ENCODE data around the gene LRRC36. TPM values are rescaled to one million over a fixed set of nuclear protein-coding genes. Genes with fewer than 3 reads are reported as not detected.

The LRRC36 gene
- total and polyA plus RNA-seq, 10 donors, result 0.46 to 2.3 (median 0.74) TPM; not detected in 3

GRCh38 chr16:67395105-67395457 is 68.5 kb downstream of the LRRC36 start:
- no peaks in the 10 kb centered on the region for H3K36me3 ChIP-seq
- peaks cover 0 to 57% (median 19%) of the 10 kb centered on the region in 7 donors for H3K27me3 ChIP-seq (replicated peaks in 1 of 7)
- TF ChIP-seq CTCF (IDR thresholded peaks at IDR 0.05 in 8 of 11, conservative IDR thresholded peaks at IDR 0.05 in 3 of 11) (no peak), POLR2AphosphoS5 (IDR thresholded peaks at IDR 0.05) (peak in 1 of 3 donors; percentile 39)
- WGBS, 5 donors, result 28 to 63% (median 47%) methylated on average over 2 to 10 of the region's 10 CpGs
- H3K4me1 ChIP-seq, result peaks cover 31 to 94% (median 65%) of the 10 kb centered on the region in 6 donors
- H3K4me3 ChIP-seq, result peak overlapping the region in 5 of 8 donors; percentile 25 to 62 (median 37)
- no peak for DNase-seq
- H3K27ac ChIP-seq, result peak overlapping the region in 3 of 8 donors; percentile 14 to 69 (median 61)
- H3K9me3 ChIP-seq, result no peaks in the 10 kb centered on the region
- intact Hi-C loops (cut with DNase I; ENCODE audit: low total_unique reads), result no loop called here

GRCh38 chr16:67395458-67396158 is 69.0 kb downstream of the LRRC36 start:
- peaks cover 0 to 60% (median 19%) of the 10 kb centered on the region in 7 donors for H3K27me3 ChIP-seq (replicated peaks in 1 of 7)
- H3K27ac ChIP-seq, result peak overlapping the region in 3 of 8 donors; percentile 14 to 69 (median 61)
- WGBS, 5 donors, result 82 to 89% (median 85%) methylated on average over 5 to 13 of the region's 13 CpGs
- intact Hi-C loops (cut with DNase I; ENCODE audit: low total_unique reads), result no loop called here
- no peak for TF ChIP-seq POLR2A (IDR thresholded peaks at IDR 0.05)
- no peak for TF ChIP-seq POLR2AphosphoS5 (IDR thresholded peaks at IDR 0.05)
- TF ChIP-seq CTCF (IDR thresholded peaks at IDR 0.05 in 8 of 11, conservative IDR thresholded peaks at IDR 0.05 in 3 of 11), result no peak
- H3K4me3 ChIP-seq, result no peak overlapping the region
- H3K36me3 ChIP-seq, result no peaks in the 10 kb centered on the region
- DNase-seq, result peak; percentile 70
- peaks cover 31 to 89% (median 62%) of the 10 kb centered on the region in 6 donors for H3K4me1 ChIP-seq
- H3K9me3 ChIP-seq, result no peaks in the 10 kb centered on the region

GRCh38 chr16:67396159-67397035 is 69.8 kb downstream of the LRRC36 start:
- H3K27ac ChIP-seq, result peak overlapping the region in 4 of 8 donors; percentile 6 to 69 (median 34)
- intact Hi-C loops (cut with DNase I; ENCODE audit: low total_unique reads), result no loop called here
- H3K36me3 ChIP-seq, result no peaks in the 10 kb centered on the region
- peak; percentile 74 for DNase-seq
- H3K9me3 ChIP-seq, result no peaks in the 10 kb centered on the region
- H3K4me1 ChIP-seq, result peaks cover 31 to 81% (median 56%) of the 10 kb centered on the region in 6 donors
- no peak for TF ChIP-seq CTCF (IDR thresholded peaks at IDR 0.05 in 8 of 11, conservative IDR thresholded peaks at IDR 0.05 in 3 of 11)
- TF ChIP-seq POLR2AphosphoS5 (IDR thresholded peaks at IDR 0.05), result peak in 2 of 3 donors; percentile 33 to 48
- H3K27me3 ChIP-seq (replicated peaks in 1 of 7), result peaks cover 0 to 60% (median 19%) of the 10 kb centered on the region in 7 donors
- WGBS, 5 donors, result 55 to 81% (median 62%) methylated on average over 23 to 31 of the region's 31 CpGs
- H3K4me3 ChIP-seq, result no peak overlapping the region
